ENCODE measurements around the gene NUDT3.

The NUDT3 gene

GRCh38 chr6:34317882-34318498 is 74.5 kb downstream of the NUDT3 start:
- no peak for DNase-seq

- DNase-seq = no peak
Measured at GRCh38 chr6:34317172-34317477, 75.3 kb downstream of the NUDT3 start.

GRCh38 chr6:34316431-34317171 is 75.9 kb downstream of the NUDT3 start:
- no peak for DNase-seq

GRCh38 chr6:34315780-34316179 is 76.7 kb downstream of the NUDT3 start:
- DNase-seq = no peak

GRCh38 chr6:34315256-34315655 is 77.2 kb downstream of the NUDT3 start:
- no peak for DNase-seq

- no peak for DNase-seq
Measured at GRCh38 chr6:34312259-34312658, 80.2 kb downstream of the NUDT3 start.

- no peak for DNase-seq
Measured at GRCh38 chr6:34310817-34311216, 81.7 kb downstream of the NUDT3 start.

GRCh38 chr6:34308483-34308882 is 84.0 kb downstream of the NUDT3 start:
- no peak for DNase-seq

- DNase-seq = peak; percentile 35
Measured at GRCh38 chr6:34305982-34306708, 86.3 kb downstream of the NUDT3 start.

GRCh38 chr6:34305497-34305896 is 87.0 kb downstream of the NUDT3 start:
- DNase-seq = no peak

- DNase-seq = no peak
Measured at GRCh38 chr6:34304164-34304563, 88.3 kb downstream of the NUDT3 start.

- DNase-seq = no peak
Measured at GRCh38 chr6:34302929-34303328, 89.5 kb downstream of the NUDT3 start.

- DNase-seq = peak; percentile 81
Measured at GRCh38 chr6:34301408-34301807, 91.1 kb downstream of the NUDT3 start.

GRCh38 chr6:34300332-34300751 is 92.1 kb downstream of the NUDT3 start:
- DNase-seq = no peak

- no peak for DNase-seq
Measured at GRCh38 chr6:34298941-34299340, 93.5 kb downstream of the NUDT3 start.

GRCh38 chr6:34295721-34296120 is 96.7 kb downstream of the NUDT3 start:
- no peak for DNase-seq

- no peak for DNase-seq
Measured at GRCh38 chr6:34292954-34293353, 99.5 kb downstream of the NUDT3 start.

GRCh38 chr6:34289137-34289536 is 103.3 kb downstream of the NUDT3 start:
- DNase-seq = no peak

- no peak for DNase-seq
Measured at GRCh38 chr6:34288581-34288980, 103.9 kb downstream of the NUDT3 start.

- no peak for DNase-seq
Measured at GRCh38 chr6:34285448-34286164, 106.9 kb downstream of the NUDT3 start.

GRCh38 chr6:34284563-34285447 is 107.7 kb downstream of the NUDT3 start:
- no peak for DNase-seq

- no peak for DNase-seq
Measured at GRCh38 chr6:34281702-34282334, 110.7 kb downstream of the NUDT3 start.
